Spleen (tissue), 11 donors: Measurements from ENCODE around the gene HPGD. TPM values are rescaled to one million over a fixed set of nuclear protein-coding genes. Genes with fewer than 3 reads are reported as not detected.
A peak's percentile ranks its signal among the peaks of the same experiment; 100 is the strongest.

Experiments used
- DNase-seq: peaks from one replicate; pipeline ENCODE4 v3.0.0-alpha.2; 2020
- H3K27ac ChIP-seq, 8 donors: fragments of 200-600 bp; sonication (generic) in 7 of 8; 1 replicate in 4 of 8; 2 replicates in 4 of 8; pipeline versions ENCODE4 v1.5.0 to v1.8.0; 2016 to 2021; ENCODE audit warnings: inconsistent platforms in 4 of 8, mild to moderate bottlenecking in 4 of 8, moderate library complexity in 1 of 8
- H3K27me3 ChIP-seq, 7 donors: fragments of 200-600 bp; sonication (generic) in 6 of 7; replicated peaks in 1 of 7; 1 replicate in 4 of 7; 2 replicates in 3 of 7; pipeline versions ENCODE4 v1.5.0 to v1.8.0; 2016 to 2021; ENCODE audit warnings: inconsistent platforms in 3 of 7, mild to moderate bottlenecking in 1 of 7
- H3K36me3 ChIP-seq, 6 donors: fragments of 200-600 bp; sonication (generic) in 5 of 6; 1 replicate in 4 of 6; 2 replicates in 2 of 6; pipeline versions ENCODE4 v1.5.0 to v1.8.0; 2016 to 2021; ENCODE audit warnings: inconsistent platforms in 2 of 6
- H3K4me1 ChIP-seq, 6 donors: fragments of 200-600 bp; sonication (generic) in 5 of 6; 1 replicate in 3 of 6; 2 replicates in 3 of 6; pipeline versions ENCODE4 v1.5.0 to v1.8.0; 2016 to 2021; ENCODE audit warnings: inconsistent platforms in 3 of 6
- H3K4me3 ChIP-seq, 8 donors: fragments of 200-600 bp; sonication (generic) in 7 of 8; 1 replicate in 4 of 8; 2 replicates in 4 of 8; pipeline versions ENCODE4 v1.5.0 to v1.8.0; 2016 to 2021; ENCODE audit warnings: inconsistent platforms in 4 of 8, mild to moderate bottlenecking in 4 of 8, moderate library complexity in 2 of 8
- H3K9me3 ChIP-seq, 8 donors: fragments of 200-600 bp; sonication (generic) in 7 of 8; 1 replicate in 4 of 8; 2 replicates in 4 of 8; pipeline versions ENCODE4 v1.5.0 to v1.8.0; 2016 to 2021; ENCODE audit warnings: inconsistent platforms in 4 of 8
- POLR2A ChIP-seq, 3 donors: fragments of 450-650 bp; IDR thresholded peaks; one replicate each; pipeline ENCODE4 v1.5.1; 2017; ENCODE audit warnings: antibody characterized with exemption in 3 of 3, mild to moderate bottlenecking in 1 of 3
- POLR2AphosphoS5 ChIP-seq, 3 donors: sonication (generic); formaldehyde crosslinking; IDR thresholded peaks; one replicate each; pipeline ENCODE4 v1.5.1; 2017; ENCODE audit warnings: antibody characterized with exemption in 3 of 3
- WGBS, 5 donors: extraction: QIAGEN DNeasy Blood & Tissue Kit in 3 of 5; methylation state at CpG; one replicate each; pipeline versions ENCODE4 v1.1.5 to v1.1.7; 2013 to 2018; 5-methylcytosine and 5-hydroxymethylcytosine counted together
- intact Hi-C: fragments of 100-400 bp; cut with DNase I; formaldehyde crosslinking; loops from one replicate; pipeline ENCODE4 v1.15.0; 2023; ENCODE audit warnings: low total_unique reads
- polyA plus RNA-seq, 3 donors: library from polyadenylated mRNA; stranded (reverse); fragments of 200-250 nt; gene quantifications; one replicate each; pipeline ENCODE4 v1.2.1, GENCODE V29; 2013
- total RNA-seq, 7 donors: library from RNA; depleted of rRNA in 3 of 7; stranded (reverse); fragments of >200 nt in 3 of 7; fragmentation: NEBNext Ultra II Directional in 4 of 7; extraction: Animal tissue kit (Norgen Biotek cat#: 25700) in 4 of 7; gene quantifications; one replicate each; pipeline versions ENCODE4 v1.1.0 to v1.2.1, GENCODE V29; 2016 to 2021
- TF ChIP-seq, protein P1 (sequence below), 11 experiments: fragments of 200-600 bp in 7 of 11; fragments of 450-650 bp in 4 of 11; sonication (generic) in 4 of 11; IDR thresholded peaks in 8 of 11; conservative IDR thresholded peaks in 3 of 11; 1 replicate in 7 of 11; 2 replicates in 4 of 11; pipeline versions ENCODE4 v1.4.0 to v1.8.0; 2016 to 2021; ENCODE audit warnings: antibody characterized with exemption in 11 of 11, inconsistent platforms in 4 of 11, mild to moderate bottlenecking in 1 of 11
- donor health status: healthy with polysubstance abuse.
- donor health status: DM: no; HTN: no; CAD: no; lungs with moderate emphysema.
- donor health status: DM: no; HTN: no; CAD: no.
- donor health status: Bipolar disorder and iron deficiency.
- donor health status: healthy.
- donor health status: DM: no; HTN: no; CAD: no.
- donor health status: DM: yes; HTN: yes; CAD: no.

HPGD gene
- total and polyA plus RNA-seq, 10 donors: 2.6 to 40.5 (median 12.3) TPM

DNA sequence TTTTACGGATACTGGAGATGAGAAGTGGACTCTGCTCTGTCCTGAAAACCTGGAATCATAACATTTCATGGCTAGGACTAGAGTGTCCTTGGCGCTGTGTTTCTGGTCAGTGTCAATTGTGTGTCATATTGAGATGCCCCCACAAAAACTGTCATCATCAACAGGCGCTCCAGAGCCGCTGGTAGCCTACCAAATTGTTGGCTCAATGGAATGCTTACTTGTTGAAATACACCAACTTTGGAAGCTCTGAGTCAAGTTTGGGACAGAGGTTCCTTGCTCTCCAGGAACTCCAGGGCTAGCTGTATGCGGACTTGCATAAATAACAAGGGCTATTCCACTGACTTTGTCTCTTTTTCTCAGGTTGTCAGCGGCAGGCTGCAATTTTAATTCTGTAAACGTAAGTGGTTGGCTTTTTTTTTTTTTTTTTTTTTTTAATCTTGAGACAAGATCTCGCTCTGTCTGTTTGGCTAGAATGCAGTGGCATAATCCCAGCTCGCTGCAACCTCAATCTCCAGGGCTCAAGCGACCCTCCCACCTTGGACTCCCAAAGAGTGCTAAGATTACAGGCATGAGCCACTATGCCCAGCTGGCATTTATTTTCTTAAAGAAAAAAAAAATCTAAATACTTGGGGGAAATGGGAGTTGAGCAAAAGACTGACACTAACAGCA is 871 bp upstream of the HPGD start:
- H3K9me3 ChIP-seq: no peaks in the 10 kb centered on the region
- WGBS, 5 donors: 18 to 28% (median 21%) methylated on average over 10 of the region's 10 CpGs
- no peak for TF ChIP-seq POLR2A (IDR thresholded peaks at IDR 0.05)
- TF ChIP-seq, protein P1, sequence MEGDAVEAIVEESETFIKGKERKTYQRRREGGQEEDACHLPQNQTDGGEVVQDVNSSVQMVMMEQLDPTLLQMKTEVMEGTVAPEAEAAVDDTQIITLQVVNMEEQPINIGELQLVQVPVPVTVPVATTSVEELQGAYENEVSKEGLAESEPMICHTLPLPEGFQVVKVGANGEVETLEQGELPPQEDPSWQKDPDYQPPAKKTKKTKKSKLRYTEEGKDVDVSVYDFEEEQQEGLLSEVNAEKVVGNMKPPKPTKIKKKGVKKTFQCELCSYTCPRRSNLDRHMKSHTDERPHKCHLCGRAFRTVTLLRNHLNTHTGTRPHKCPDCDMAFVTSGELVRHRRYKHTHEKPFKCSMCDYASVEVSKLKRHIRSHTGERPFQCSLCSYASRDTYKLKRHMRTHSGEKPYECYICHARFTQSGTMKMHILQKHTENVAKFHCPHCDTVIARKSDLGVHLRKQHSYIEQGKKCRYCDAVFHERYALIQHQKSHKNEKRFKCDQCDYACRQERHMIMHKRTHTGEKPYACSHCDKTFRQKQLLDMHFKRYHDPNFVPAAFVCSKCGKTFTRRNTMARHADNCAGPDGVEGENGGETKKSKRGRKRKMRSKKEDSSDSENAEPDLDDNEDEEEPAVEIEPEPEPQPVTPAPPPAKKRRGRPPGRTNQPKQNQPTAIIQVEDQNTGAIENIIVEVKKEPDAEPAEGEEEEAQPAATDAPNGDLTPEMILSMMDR (IDR thresholded peaks at IDR 0.05 in 8 of 11, conservative IDR thresholded peaks at IDR 0.05 in 3 of 11): no peak
- no peak for TF ChIP-seq POLR2AphosphoS5 (IDR thresholded peaks at IDR 0.05)
- intact Hi-C loops: no loop called here
- peak overlapping the region in 6 of 8 donors; percentile 39 to 86 (median 76) for H3K27ac ChIP-seq
- peaks cover 0 to 50% (median 19%) of the 10 kb centered on the region in 6 donors for H3K4me1 ChIP-seq
- no peaks in the 10 kb centered on the region for H3K36me3 ChIP-seq
- DNase-seq: no peak
- H3K27me3 ChIP-seq: peaks cover 0 to 45% (median 21%) of the 10 kb centered on the region in 7 donors
- peak overlapping the region; percentile 43 to 73 (median 53) for H3K4me3 ChIP-seq

DNA sequence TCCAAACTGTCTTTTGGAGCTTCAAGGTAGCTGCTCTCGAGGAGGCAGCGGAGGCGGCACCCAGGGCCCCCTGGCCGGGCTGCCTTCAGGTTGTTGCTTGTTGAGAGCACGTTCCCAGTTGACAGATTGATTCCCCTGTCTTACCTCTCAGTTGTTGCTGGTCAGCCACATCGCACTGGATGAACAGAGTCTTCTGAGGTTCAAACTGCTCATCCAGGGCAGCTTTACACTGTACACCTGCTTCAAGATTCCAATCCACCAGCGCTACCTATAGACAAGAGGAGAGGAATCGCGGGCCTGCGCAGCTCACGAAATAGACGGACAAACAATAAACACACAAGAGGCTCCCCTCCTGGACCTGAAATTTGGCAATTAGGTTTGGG is 497 bp downstream of the HPGD start:
- TF ChIP-seq POLR2AphosphoS5 (IDR thresholded peaks at IDR 0.05): no peak
- TF ChIP-seq, protein P1 (IDR thresholded peaks at IDR 0.05 in 8 of 11, conservative IDR thresholded peaks at IDR 0.05 in 3 of 11): no peak
- no peak for TF ChIP-seq POLR2A (IDR thresholded peaks at IDR 0.05)
- Histone ChIP-seq H3K27ac (peak overlapping the region in 7 of 8 donors; percentile 11 to 86 (median 73)), H3K27me3 (peaks cover 0 to 45% (median 21%) of the 10 kb centered on the region in 7 donors), H3K4me3 (peak overlapping the region; percentile 43 to 73 (median 53)), H3K9me3 (no peaks in the 10 kb centered on the region), H3K36me3 (no peaks in the 10 kb centered on the region), H3K4me1 (peaks cover 0 to 51% (median 19%) of the 10 kb centered on the region in 6 donors)
- intact Hi-C loops: no loop called here
- WGBS, 5 donors: 1 to 2% (median 1%) methylated on average over 12 of the region's 12 CpGs
- DNase-seq: peak; percentile 74

DNA sequence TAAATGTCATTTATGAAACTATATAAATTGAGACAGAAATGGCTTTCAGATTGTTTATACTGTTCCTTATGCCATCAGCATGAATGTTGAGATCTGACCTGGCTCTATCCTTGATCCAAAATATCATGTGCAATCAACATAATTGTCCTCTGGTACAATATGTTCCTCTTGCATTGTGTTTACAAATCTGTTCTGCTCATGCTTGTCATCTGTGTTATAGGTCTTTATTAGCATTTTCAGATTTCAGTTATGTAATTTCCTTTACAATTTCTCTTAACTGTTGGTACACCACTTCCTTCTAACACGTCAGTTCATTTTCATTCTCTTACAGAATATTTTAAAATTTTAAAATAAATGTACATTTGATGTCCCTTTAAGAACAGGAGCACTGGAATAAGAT is 1.6 kb downstream of the HPGD start:
- TF ChIP-seq, protein P1 (IDR thresholded peaks at IDR 0.05 in 8 of 11, conservative IDR thresholded peaks at IDR 0.05 in 3 of 11): no peak
- TF ChIP-seq POLR2AphosphoS5 (IDR thresholded peaks at IDR 0.05) (no peak), POLR2A (IDR thresholded peaks at IDR 0.05) (no peak)
- Histone ChIP-seq H3K4me1 (peaks cover 0 to 51% (median 19%) of the 10 kb centered on the region in 6 donors), H3K9me3 (no peaks in the 10 kb centered on the region), H3K27ac (peak overlapping the region in 4 of 8 donors; percentile 73 to 86 (median 79)), H3K4me3 (peak overlapping the region in 1 of 8 donors; percentile 73), H3K36me3 (no peaks in the 10 kb centered on the region), H3K27me3 (peaks cover 0 to 38% (median 21%) of the 10 kb centered on the region in 7 donors)
- DNase-seq: no peak
- 3 to 30% (median 17%) methylated on average over 1 of the region's 1 CpG for WGBS, 5 donors
- intact Hi-C loops: no loop called here
